Fibroblast of skin of scalp (primary cell): ENCODE data around the gene RAB40C.

Source experiments
- DNase-seq: peaks from one replicate; pipeline ENCODE4 v3.0.0-alpha.2; 2013

The RAB40C gene

GRCh38 chr16:575354-576196, 14.3 kb upstream of the RAB40C start:
- no peak for DNase-seq

- DNase-seq = no peak
Measured at GRCh38 chr16:576197-576822, 13.6 kb upstream of the RAB40C start.

- no peak for DNase-seq
Measured at GRCh38 chr16:576823-577201, 13.1 kb upstream of the RAB40C start.

- DNase-seq = no peak
Measured at GRCh38 chr16:577796-578195, 12.1 kb upstream of the RAB40C start.

GRCh38 chr16:578232-578869, 11.5 kb upstream of the RAB40C start:
- no peak for DNase-seq

- peak; percentile 65 for DNase-seq
Measured at GRCh38 chr16:578870-579405, 10.9 kb upstream of the RAB40C start.

- no peak for DNase-seq
Measured at GRCh38 chr16:580141-580945, 9.5 kb upstream of the RAB40C start.

- DNase-seq = no peak
Measured at GRCh38 chr16:580946-581498, 8.8 kb upstream of the RAB40C start.

- no peak for DNase-seq
Measured at GRCh38 chr16:582218-582613, 7.7 kb upstream of the RAB40C start.

- DNase-seq = no peak
Measured at GRCh38 chr16:582614-583331, 7.1 kb upstream of the RAB40C start.

GRCh38 chr16:583470-583814, 6.4 kb upstream of the RAB40C start:
- no peak for DNase-seq

- no peak for DNase-seq
Measured at GRCh38 chr16:583815-584591, 5.9 kb upstream of the RAB40C start.

- DNase-seq = no peak
Measured at GRCh38 chr16:585351-585750, 4.5 kb upstream of the RAB40C start.

- DNase-seq = peak; percentile 35
Measured at GRCh38 chr16:586047-586644, 3.7 kb upstream of the RAB40C start.

GRCh38 chr16:586645-587590, 2.9 kb upstream of the RAB40C start:
- no peak for DNase-seq

GRCh38 chr16:588639-588888, 1.3 kb upstream of the RAB40C start:
- DNase-seq = peak; percentile 47

- DNase-seq = peak; percentile 95
Measured at GRCh38 chr16:588889-589657, 793 bp upstream of the RAB40C start.

- DNase-seq = peak; percentile 25
Measured at GRCh38 chr16:590188-590814, 435 bp downstream of the RAB40C start.
